Measurements from ENCODE around the gene IFIT2. TPM values are rescaled to one million over a fixed set of nuclear protein-coding genes. Genes with fewer than 3 reads are reported as not detected.

Gene IFIT2
- total and polyA plus RNA-seq, 2 experiments from 2014 or later, result 7.0 to 9.5 TPM

- H3K79me2 ChIP-seq (ENCODE audit: insufficient read depth), result peaks cover 7% of the 10 kb centered on the region
- no peak overlapping the region for H3K4me2 ChIP-seq (ENCODE audit: unreplicated experiment)
- H3K9me2 ChIP-seq (ENCODE audit: insufficient read depth), result no peaks in the 10 kb centered on the region
- TF ChIP-seq EZH2phosphoT487 (IDR thresholded peaks at IDR 0.05; ENCODE audit: insufficient read depth, low read depth), result no peak
- no peak for TF ChIP-seq EZH2 (IDR thresholded peaks at IDR 0.05; ENCODE audit: insufficient read depth, poor library complexity, severe bottlenecking)
- H3F3A ChIP-seq (ENCODE audit: insufficient read depth), result peaks cover 26% of the 10 kb centered on the region
- no peaks in the 10 kb centered on the region for H3K9me3 ChIP-seq (ENCODE audit: low read depth)
- no peak overlapping the region for H3K27ac ChIP-seq
- peaks cover 36% of the 10 kb centered on the region for H3K4me1 ChIP-seq (ENCODE audit: insufficient read depth)
- no peaks in the 10 kb centered on the region for H4K20me1 ChIP-seq (ENCODE audit: insufficient read depth)
- no peak overlapping the region for H2AFZ ChIP-seq
- no peaks in the 10 kb centered on the region for H3K36me3 ChIP-seq (ENCODE audit: low read depth)
- no peak for DNase-seq
- WGBS, 2 experiments (ENCODE audit: low coverage in 1 of 2, low lambda C conversion rate in 2 of 2, missing lambda C conversion rate in 2 of 2), result 93 to 99% methylated on average over 4 of the region's 4 CpGs
- no peak overlapping the region for H3K9ac ChIP-seq
- no peaks in the 10 kb centered on the region for H3K27me3 ChIP-seq (replicated peaks; ENCODE audit: insufficient read depth)
- in situ Hi-C loops (cut with MboI), result no loop called here
- H3K4me3 ChIP-seq, result peak overlapping the region; percentile 77; the same call in 1 of the 2 replicates
Measured at GRCh38 chr10:89304026-89304425, 2.2 kb downstream of the IFIT2 start.

GRCh38 chr10:89304446-89304845 lies 2.6 kb downstream of the IFIT2 start:
- H3K4me2 ChIP-seq (ENCODE audit: unreplicated experiment), result no peak overlapping the region
- 84 to 95% methylated on average over 2 of the region's 2 CpGs for WGBS, 2 experiments (ENCODE audit: low coverage in 1 of 2, low lambda C conversion rate in 2 of 2, missing lambda C conversion rate in 2 of 2)
- H3K4me1 ChIP-seq (ENCODE audit: insufficient read depth), result peaks cover 36% of the 10 kb centered on the region
- H3K27me3 ChIP-seq (replicated peaks; ENCODE audit: insufficient read depth), result no peaks in the 10 kb centered on the region
- H3K9me3 ChIP-seq (ENCODE audit: low read depth), result no peaks in the 10 kb centered on the region
- H4K20me1 ChIP-seq (ENCODE audit: insufficient read depth), result no peaks in the 10 kb centered on the region
- H3K79me2 ChIP-seq (ENCODE audit: insufficient read depth), result peaks cover 7% of the 10 kb centered on the region
- H3F3A ChIP-seq (ENCODE audit: insufficient read depth), result peaks cover 26% of the 10 kb centered on the region
- no peak overlapping the region for H3K9ac ChIP-seq
- H3K27ac ChIP-seq, result no peak overlapping the region
- H2AFZ ChIP-seq, result no peak overlapping the region
- TF ChIP-seq EZH2 (IDR thresholded peaks at IDR 0.05; ENCODE audit: insufficient read depth, poor library complexity, severe bottlenecking), result no peak
- TF ChIP-seq EZH2phosphoT487 (IDR thresholded peaks at IDR 0.05; ENCODE audit: insufficient read depth, low read depth), result no peak
- H3K4me3 ChIP-seq, result no peak overlapping the region
- in situ Hi-C loops (cut with MboI), result no loop called here
- DNase-seq, result no peak
- H3K36me3 ChIP-seq (ENCODE audit: low read depth), result no peaks in the 10 kb centered on the region
- no peaks in the 10 kb centered on the region for H3K9me2 ChIP-seq (ENCODE audit: insufficient read depth)

GRCh38 chr10:89304925-89305324 lies 3.1 kb downstream of the IFIT2 start:
- no peaks in the 10 kb centered on the region for H3K9me3 ChIP-seq (ENCODE audit: low read depth)
- H3K27me3 ChIP-seq (replicated peaks; ENCODE audit: insufficient read depth), result no peaks in the 10 kb centered on the region
- H3K4me2 ChIP-seq (ENCODE audit: unreplicated experiment), result no peak overlapping the region
- H3K4me3 ChIP-seq, result no peak overlapping the region
- H2AFZ ChIP-seq, result no peak overlapping the region
- H3K9ac ChIP-seq, result no peak overlapping the region
- no peak for DNase-seq
- TF ChIP-seq EZH2phosphoT487 (IDR thresholded peaks at IDR 0.05; ENCODE audit: insufficient read depth, low read depth) (no peak), EZH2 (IDR thresholded peaks at IDR 0.05; ENCODE audit: insufficient read depth, poor library complexity, severe bottlenecking) (no peak)
- peaks cover 36% of the 10 kb centered on the region for H3K4me1 ChIP-seq (ENCODE audit: insufficient read depth)
- in situ Hi-C loops (cut with MboI), result no loop called here
- H3F3A ChIP-seq (ENCODE audit: insufficient read depth), result peaks cover 26% of the 10 kb centered on the region
- H4K20me1 ChIP-seq (ENCODE audit: insufficient read depth), result no peaks in the 10 kb centered on the region
- H3K9me2 ChIP-seq (ENCODE audit: insufficient read depth), result no peaks in the 10 kb centered on the region
- H3K27ac ChIP-seq, result no peak overlapping the region
- peaks cover 7% of the 10 kb centered on the region for H3K79me2 ChIP-seq (ENCODE audit: insufficient read depth)
- H3K36me3 ChIP-seq (ENCODE audit: low read depth), result no peaks in the 10 kb centered on the region

GRCh38 chr10:89305766-89306433 lies 4.1 kb downstream of the IFIT2 start:
- TF ChIP-seq EZH2 (IDR thresholded peaks at IDR 0.05; ENCODE audit: insufficient read depth, poor library complexity, severe bottlenecking) (no peak), EZH2phosphoT487 (IDR thresholded peaks at IDR 0.05; ENCODE audit: insufficient read depth, low read depth) (no peak)
- DNase-seq, result no peak
- no peaks in the 10 kb centered on the region for H3K9me3 ChIP-seq (ENCODE audit: low read depth)
- peaks cover 24% of the 10 kb centered on the region for H3F3A ChIP-seq (ENCODE audit: insufficient read depth)
- H2AFZ ChIP-seq, result no peak overlapping the region
- H3K4me1 ChIP-seq (ENCODE audit: insufficient read depth), result peaks cover 34% of the 10 kb centered on the region
- H3K27ac ChIP-seq, result no peak overlapping the region
- H3K9me2 ChIP-seq (ENCODE audit: insufficient read depth), result no peaks in the 10 kb centered on the region
- H3K27me3 ChIP-seq (replicated peaks; ENCODE audit: insufficient read depth), result no peaks in the 10 kb centered on the region
- no peaks in the 10 kb centered on the region for H4K20me1 ChIP-seq (ENCODE audit: insufficient read depth)
- H3K4me2 ChIP-seq (ENCODE audit: unreplicated experiment), result no peak overlapping the region
- 94% methylated on average over 9 of the region's 9 CpGs for WGBS, 2 experiments (ENCODE audit: low coverage in 1 of 2, low lambda C conversion rate in 2 of 2, missing lambda C conversion rate in 2 of 2)
- in situ Hi-C loops (cut with MboI), result no loop called here
- no peak overlapping the region for H3K9ac ChIP-seq
- no peak overlapping the region for H3K4me3 ChIP-seq
- H3K36me3 ChIP-seq (ENCODE audit: low read depth), result no peaks in the 10 kb centered on the region
- peaks cover 7% of the 10 kb centered on the region for H3K79me2 ChIP-seq (ENCODE audit: insufficient read depth)
